SU-DHL-6 (cell line): ENCODE data around the gene CERS6.

Experiments used
- H2AFZ ChIP-seq: fragments of 200-600 bp; sonication (generic); 2 replicates; pipeline ENCODE4 v1.6.1; 2014; ENCODE audit warnings: low read depth, mild to moderate bottlenecking, moderate library complexity, mixed read lengths, antibody characterized with exemption, low read length; ENCODE audit not compliant: severe bottlenecking
- H3F3A ChIP-seq: fragments of 200-600 bp; shearing (Covaris generic); 2 replicates; pipeline ENCODE4 v1.6.0; 2016; ENCODE audit warnings: antibody characterized with exemption, mild to moderate bottlenecking; ENCODE audit not compliant: insufficient read depth
- H3K27ac ChIP-seq: fragments of 200-600 bp; sonication (generic); 2 replicates; pipeline ENCODE4 v1.5.1; 2016; ENCODE audit warnings: low read depth, mild to moderate bottlenecking, low read length, moderate library complexity, mixed read lengths
- H3K27me3 ChIP-seq: fragments of 200-600 bp; sonication (generic), shearing (Covaris generic); 2 replicates; pipeline ENCODE4 v1.6.0; 2014; ENCODE audit warnings: mild to moderate bottlenecking, low read length
- H3K36me3 ChIP-seq: fragments of 200-600 bp; sonication (generic); 2 replicates; pipeline ENCODE4 v1.6.1; 2014; ENCODE audit warnings: mild to moderate bottlenecking, low read length, mixed read lengths
- H3K4me2 ChIP-seq: fragments of 300-600, 200-600 bp; shearing (Covaris generic), sonication (generic); 2 replicates; pipeline ENCODE4 v1.6.0; 2014; ENCODE audit warnings: low read length, low read depth, mild to moderate bottlenecking; ENCODE audit not compliant: poor library complexity, severe bottlenecking
- H3K4me3 ChIP-seq: fragments of 200-600 bp; sonication (generic); 2 replicates; pipeline ENCODE4 v1.5.1; 2014; ENCODE audit warnings: antibody characterized with exemption, low read length, mild to moderate bottlenecking, mixed read lengths; ENCODE audit not compliant: insufficient read depth, poor library complexity, severe bottlenecking
- H3K79me2 ChIP-seq: fragments of 200-600 bp; sonication (generic); 2 replicates; pipeline ENCODE4 v1.6.1; 2014; ENCODE audit warnings: mild to moderate bottlenecking, low read length, moderate library complexity; ENCODE audit not compliant: insufficient read depth
- H3K9ac ChIP-seq: fragments of 200-600 bp; sonication (generic); 2 replicates; pipeline ENCODE4 v1.7.0; 2014; ENCODE audit warnings: mild to moderate bottlenecking, low read length
- H3K9me2 ChIP-seq: fragments of 200-600 bp; sonication (generic); replicated peaks from 2 replicates; pipeline ENCODE4 v1.6.1; 2014; ENCODE audit warnings: low read length; ENCODE audit not compliant: insufficient read depth
- H3K9me3 ChIP-seq: fragments of 200-600 bp; sonication (generic); 2 replicates; pipeline ENCODE4 v1.6.1; 2014; ENCODE audit warnings: low read length, mixed read lengths; ENCODE audit not compliant: insufficient read depth
- H4K20me1 ChIP-seq: fragments of 200-600 bp; sonication (generic); 2 replicates; pipeline ENCODE4 v1.6.1; 2014; ENCODE audit warnings: low read depth, mild to moderate bottlenecking, antibody characterized with exemption, low read length, moderate library complexity, mixed read lengths
- EZH2phosphoT487 ChIP-seq: fragments of 200-600 bp; sonication (generic), shearing (Covaris generic); conservative IDR thresholded peaks from 2 replicates; pipeline ENCODE4 v1.6.1; 2018; ENCODE audit warnings: mild to moderate bottlenecking, antibody characterized with exemption, low read length, moderate library complexity, mixed read lengths
- TF ChIP-seq, protein P1 (sequence below): fragments of 200-600 bp; sonication (generic); IDR thresholded peaks from one replicate; pipeline ENCODE4 v1.5.1; 2017; ENCODE audit warnings: antibody characterized with exemption, mild to moderate bottlenecking, low read length, moderate library complexity; ENCODE audit not compliant: insufficient read depth, poor library complexity, severe bottlenecking

Gene CERS6

DNA sequence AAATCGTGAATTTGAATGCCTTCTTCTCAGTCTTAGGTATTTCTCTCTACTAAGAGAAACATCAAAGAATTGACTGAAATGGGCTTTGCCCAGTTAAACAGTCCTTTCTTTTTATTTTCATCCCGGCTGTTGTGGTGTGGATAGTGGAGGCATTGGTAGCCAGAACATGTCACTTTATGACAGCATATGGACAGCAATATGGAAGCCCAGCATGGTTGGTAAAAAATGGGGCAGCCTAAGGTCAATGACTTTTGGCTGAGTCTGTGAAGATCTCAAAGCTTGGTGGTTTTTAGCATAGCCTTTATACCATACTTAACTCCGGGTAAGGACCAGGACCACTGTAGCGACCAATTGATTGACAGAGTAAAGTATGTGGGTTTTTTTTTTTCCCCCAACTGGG is 3.2 kb downstream of the CERS6 start:
- no peaks in the 10 kb centered on the region for H3K79me2 ChIP-seq
- H2AFZ ChIP-seq, result no peak overlapping the region
- H3K27me3 ChIP-seq, result no peaks in the 10 kb centered on the region
- H3K4me2 ChIP-seq, result no peak overlapping the region
- H3K9me2 ChIP-seq, result no peaks in the 10 kb centered on the region
- no peaks in the 10 kb centered on the region for H4K20me1 ChIP-seq
- no peaks in the 10 kb centered on the region for H3F3A ChIP-seq
- H3K9me3 ChIP-seq, result no peaks in the 10 kb centered on the region
- H3K4me3 ChIP-seq, result no peak overlapping the region
- no peak overlapping the region for H3K9ac ChIP-seq
- H3K27ac ChIP-seq, result no peak overlapping the region
- H3K36me3 ChIP-seq, result no peaks in the 10 kb centered on the region
- TF ChIP-seq EZH2phosphoT487, result no peak
- TF ChIP-seq, protein P1, sequence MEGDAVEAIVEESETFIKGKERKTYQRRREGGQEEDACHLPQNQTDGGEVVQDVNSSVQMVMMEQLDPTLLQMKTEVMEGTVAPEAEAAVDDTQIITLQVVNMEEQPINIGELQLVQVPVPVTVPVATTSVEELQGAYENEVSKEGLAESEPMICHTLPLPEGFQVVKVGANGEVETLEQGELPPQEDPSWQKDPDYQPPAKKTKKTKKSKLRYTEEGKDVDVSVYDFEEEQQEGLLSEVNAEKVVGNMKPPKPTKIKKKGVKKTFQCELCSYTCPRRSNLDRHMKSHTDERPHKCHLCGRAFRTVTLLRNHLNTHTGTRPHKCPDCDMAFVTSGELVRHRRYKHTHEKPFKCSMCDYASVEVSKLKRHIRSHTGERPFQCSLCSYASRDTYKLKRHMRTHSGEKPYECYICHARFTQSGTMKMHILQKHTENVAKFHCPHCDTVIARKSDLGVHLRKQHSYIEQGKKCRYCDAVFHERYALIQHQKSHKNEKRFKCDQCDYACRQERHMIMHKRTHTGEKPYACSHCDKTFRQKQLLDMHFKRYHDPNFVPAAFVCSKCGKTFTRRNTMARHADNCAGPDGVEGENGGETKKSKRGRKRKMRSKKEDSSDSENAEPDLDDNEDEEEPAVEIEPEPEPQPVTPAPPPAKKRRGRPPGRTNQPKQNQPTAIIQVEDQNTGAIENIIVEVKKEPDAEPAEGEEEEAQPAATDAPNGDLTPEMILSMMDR, result no peak

DNA sequence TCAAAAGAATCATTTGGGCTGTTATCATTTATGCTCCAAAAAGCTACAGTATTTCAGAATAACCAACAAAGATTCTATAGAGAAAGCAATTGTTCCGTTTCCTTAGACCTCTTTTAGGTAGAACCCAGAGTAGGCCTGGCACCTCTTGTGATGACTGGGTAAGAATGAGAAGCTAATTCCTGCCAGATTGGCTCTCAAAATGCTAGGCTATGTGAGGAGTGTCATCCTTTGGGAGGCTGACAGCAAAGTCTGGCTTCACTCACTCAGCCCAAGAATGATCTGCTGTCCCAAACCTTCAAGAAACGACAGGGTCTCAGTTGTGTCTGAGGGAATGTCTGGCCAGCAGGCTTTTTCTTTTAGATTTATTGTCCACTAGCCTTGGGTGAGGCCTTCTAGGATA is 4.5 kb downstream of the CERS6 start:
- Histone ChIP-seq H3K4me3 (no peak overlapping the region), H3K9me2 (no peaks in the 10 kb centered on the region), H3K9me3 (no peaks in the 10 kb centered on the region), H4K20me1 (no peaks in the 10 kb centered on the region), H3K27ac (no peak overlapping the region), H2AFZ (no peak overlapping the region), H3K36me3 (no peaks in the 10 kb centered on the region), H3K9ac (no peak overlapping the region), H3K4me2 (no peak overlapping the region), H3K79me2 (no peaks in the 10 kb centered on the region), H3F3A (no peaks in the 10 kb centered on the region), H3K27me3 (no peaks in the 10 kb centered on the region)
- no peak for TF ChIP-seq EZH2phosphoT487
- TF ChIP-seq, protein P1, result no peak

DNA sequence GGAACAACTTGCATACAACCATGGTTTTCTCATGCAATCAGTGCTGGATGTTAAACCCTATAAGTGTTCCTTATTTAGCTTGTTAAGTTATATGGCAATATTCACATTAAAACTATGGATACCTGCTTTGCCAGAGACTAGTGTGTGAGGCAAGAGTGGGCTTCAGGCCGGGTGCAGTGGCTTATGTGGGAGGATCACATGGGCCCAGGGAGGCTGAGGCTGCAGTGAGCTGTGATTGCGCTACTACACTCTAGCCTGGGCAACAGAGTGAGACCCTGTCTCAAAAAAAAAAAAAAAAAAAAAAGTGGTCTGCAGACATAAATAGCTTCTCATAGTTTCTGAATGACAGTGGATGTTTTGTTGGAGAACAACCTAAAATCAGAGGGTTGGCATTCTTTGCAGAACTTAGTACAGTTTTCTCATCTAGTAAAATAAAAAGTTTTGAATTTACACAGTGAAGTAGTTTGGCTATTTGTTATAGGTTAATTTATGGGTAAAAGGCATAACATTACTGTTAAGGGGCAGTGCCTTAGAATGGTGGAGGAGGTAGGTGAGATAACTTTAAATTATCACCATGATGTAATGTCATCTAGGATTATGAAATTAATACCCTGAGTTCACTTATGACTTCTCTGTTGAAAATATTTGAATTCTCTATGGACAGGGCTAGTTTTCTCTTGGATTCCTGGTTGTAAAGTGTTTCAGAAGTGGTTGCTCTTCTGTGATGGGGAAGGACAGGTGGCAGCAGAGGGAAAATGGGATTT is 5.3 kb downstream of the CERS6 start:
- Histone ChIP-seq H3K4me2 (no peak overlapping the region), H3K4me3 (no peak overlapping the region), H2AFZ (no peak overlapping the region), H3K9ac (no peak overlapping the region), H3K9me3 (no peaks in the 10 kb centered on the region), H3K36me3 (no peaks in the 10 kb centered on the region), H3K27ac (no peak overlapping the region), H3K27me3 (no peaks in the 10 kb centered on the region), H4K20me1 (no peaks in the 10 kb centered on the region), H3F3A (no peaks in the 10 kb centered on the region), H3K79me2 (no peaks in the 10 kb centered on the region), H3K9me2 (no peaks in the 10 kb centered on the region)
- no peak for TF ChIP-seq EZH2phosphoT487
- TF ChIP-seq, protein P1, result no peak
